H1 (cell line): ENCODE results near the gene RBM17. TPM values are rescaled to one million over a fixed set of nuclear protein-coding genes. Genes with fewer than 3 reads are reported as not detected.

Experiments
- CTCF ChIA-PET: fragments of 300-600 bp; sonication (Branson Sonifier 250); formaldehyde crosslinking; loops from one replicate; lab custom pipeline; 2021; ENCODE audit not compliant: partially characterized antibody; lab: Charles Lee
- POLR2A ChIA-PET: fragments of 300-600 bp; sonication (Branson Sonifier 250); formaldehyde crosslinking; loops from one replicate; lab custom pipeline; 2021; ENCODE audit warnings: inconsistent platforms; ENCODE audit not compliant: partially characterized antibody; lab: Charles Lee
- DNase-seq, 2 experiments: peaks; one replicate each; pipeline versions ENCODE4 v3.0.0 to v3.0.0-alpha.2; 2010 to 2022; ENCODE audit warnings: low spot score in 2 of 2, low read depth in 1 of 2, mixed read lengths in 1 of 2
- FAIRE-seq: peaks from 2 replicates; lab custom pipeline; 2011; peaks lifted over from hg19 to GRCh38; lab: Jason Lieb, UNC
- H2AFZ ChIP-seq: 2 replicates; pipeline ENCODE4 v1.8.1; 2012; ENCODE audit warnings: low read length, inconsistent platforms
- H2AK5ac ChIP-seq: 2 replicates; pipeline ENCODE4 v1.6.1; 2013; ENCODE audit warnings: low read depth, low read length
- H2BK120ac ChIP-seq: replicated peaks from 2 replicates; pipeline ENCODE3; 2013; ENCODE audit warnings: low read depth, low read length, inconsistent platforms
- H2BK12ac ChIP-seq: 2 replicates; pipeline ENCODE4 v1.6.1; 2013; ENCODE audit warnings: low read depth, low read length
- H2BK15ac ChIP-seq: 2 replicates; pipeline ENCODE4 v1.6.1; 2013; ENCODE audit warnings: low read length
- H2BK20ac ChIP-seq: 2 replicates; pipeline ENCODE4 v1.6.1; 2013; ENCODE audit warnings: low read length
- H2BK5ac ChIP-seq: 2 replicates; pipeline ENCODE4 v1.6.1; 2013; ENCODE audit warnings: low read depth, low read length
- H3K14ac ChIP-seq: 2 replicates; pipeline ENCODE4 v1.6.1; 2013; ENCODE audit warnings: inconsistent platforms; ENCODE audit not compliant: insufficient read length
- H3K18ac ChIP-seq: 2 replicates; pipeline ENCODE4 v1.6.1; 2013; ENCODE audit warnings: low read length; ENCODE audit errors: extremely low read depth
- H3K23ac ChIP-seq: 2 replicates; pipeline ENCODE4 v1.6.1; 2013; ENCODE audit warnings: inconsistent platforms; ENCODE audit not compliant: insufficient read length
- H3K23me2 ChIP-seq: 2 replicates; pipeline ENCODE4 v1.6.1; 2013; ENCODE audit warnings: low read depth, low read length
- H3K27ac ChIP-seq: 2 replicates; pipeline ENCODE4 v1.6.1; 2011; ENCODE audit warnings: low read depth, low read length, inconsistent platforms
- H3K27me3 ChIP-seq, 4 experiments: replicated peaks in 1 of 4; 1 replicate in 1 of 4; 2 replicates in 3 of 4; pipeline versions ENCODE4 v1.6.1 to v1.8.1; 2011 to 2013; ENCODE audit warnings: low read length in 3 of 4, mild to moderate bottlenecking in 3 of 4, inconsistent platforms in 2 of 4, mixed read lengths in 2 of 4, moderate library complexity in 1 of 4; ENCODE audit not compliant: control insufficient read depth in 3 of 4, insufficient read depth in 3 of 4; ENCODE audit errors: extremely low read depth in 1 of 4
- H3K36me3 ChIP-seq, 4 experiments: 2 replicates each; pipeline versions ENCODE4 v1.6.1 to v1.8.1; 2011 to 2013; ENCODE audit warnings: mild to moderate bottlenecking in 4 of 4, low read length in 3 of 4, moderate library complexity in 2 of 4, control low read depth in 1 of 4, inconsistent platforms in 1 of 4; ENCODE audit not compliant: insufficient read depth in 4 of 4, control insufficient read depth in 2 of 4
- H3K4ac ChIP-seq: replicated peaks from 2 replicates; pipeline ENCODE3; 2013; ENCODE audit warnings: low read length, low read depth, mixed read lengths, inconsistent platforms; ENCODE audit not compliant: insufficient read length
- H3K4me1 ChIP-seq, 4 experiments: replicated peaks in 1 of 4; 1 replicate in 1 of 4; 2 replicates in 3 of 4; pipeline versions ENCODE4 v1.6.1 to v1.8.1; 2011 to 2013; ENCODE audit warnings: low read length in 3 of 4, inconsistent platforms in 2 of 4, mixed read lengths in 1 of 4; ENCODE audit not compliant: insufficient read depth in 4 of 4, control insufficient read depth in 3 of 4
- H3K4me2 ChIP-seq, 2 experiments: 2 replicates each; pipeline versions ENCODE4 v1.6.1 to v1.8.1; 2011 to 2013; ENCODE audit warnings: low read depth in 2 of 2, low read length in 2 of 2, control low read depth in 1 of 2, inconsistent platforms in 1 of 2, mild to moderate bottlenecking in 1 of 2; ENCODE audit not compliant: insufficient read depth in 1 of 2
- H3K4me3 ChIP-seq, 4 experiments: fragments of 200-600, 300-600 bp in 1 of 4; sonication (generic), shearing (Covaris generic), sonication (Bioruptor Twin) in 1 of 4; 2 replicates each; pipeline versions ENCODE4 v1.5.1 to v1.8.1; 2011 to 2016; ENCODE audit warnings: low read length in 4 of 4, low read depth in 3 of 4, control low read depth in 2 of 4, inconsistent platforms in 2 of 4, mild to moderate bottlenecking in 2 of 4, mixed read lengths in 1 of 4, moderate library complexity in 1 of 4; ENCODE audit not compliant: insufficient read depth in 2 of 4; ENCODE audit errors: extremely low read depth in 1 of 4
- H3K56ac ChIP-seq: replicated peaks from 2 replicates; pipeline ENCODE3; 2013; ENCODE audit warnings: low read depth, mild to moderate bottlenecking, mixed read lengths, low read length, inconsistent platforms; ENCODE audit not compliant: insufficient read length
- H3K79me1 ChIP-seq: 2 replicates; pipeline ENCODE4 v1.6.1; 2013; ENCODE audit warnings: low read depth, low read length, control low read depth
- H3K79me2 ChIP-seq, 2 experiments: 2 replicates each; pipeline versions ENCODE4 v1.6.1 to v1.8.1; 2012 to 2013; ENCODE audit warnings: low read length in 2 of 2, mild to moderate bottlenecking in 2 of 2, inconsistent platforms in 1 of 2; ENCODE audit not compliant: insufficient read depth in 2 of 2, control insufficient read depth in 1 of 2
- H3K9ac ChIP-seq, 4 experiments: replicated peaks in 1 of 4; 1 replicate in 1 of 4; 2 replicates in 3 of 4; pipeline versions ENCODE4 v1.6.1 to v1.8.1; 2011 to 2013; ENCODE audit warnings: low read depth in 3 of 4, low read length in 3 of 4, control low read depth in 2 of 4, mild to moderate bottlenecking in 2 of 4, moderate library complexity in 2 of 4, inconsistent platforms in 1 of 4; ENCODE audit errors: extremely low read depth in 1 of 4
- H3K9me3 ChIP-seq, 2 experiments: 2 replicates each; pipeline versions ENCODE4 v1.6.1 to v1.8.1; 2012 to 2013; ENCODE audit warnings: mild to moderate bottlenecking in 2 of 2, moderate library complexity in 2 of 2, control low read depth in 1 of 2, inconsistent platforms in 1 of 2, low read depth in 1 of 2, low read length in 1 of 2, mixed read lengths in 1 of 2; ENCODE audit not compliant: insufficient read depth in 2 of 2
- H4K20me1 ChIP-seq, 2 experiments: replicated peaks in 1 of 2; 2 replicates each; pipeline versions ENCODE3 to v1.8.1; 2011 to 2013; ENCODE audit warnings: inconsistent platforms in 2 of 2, low read length in 2 of 2, mild to moderate bottlenecking in 1 of 2; ENCODE audit not compliant: insufficient read depth in 2 of 2, control insufficient read depth in 1 of 2
- H4K5ac ChIP-seq: 2 replicates; pipeline ENCODE4 v1.6.1; 2013; ENCODE audit warnings: low read length, low read depth, mixed read lengths, inconsistent platforms; ENCODE audit not compliant: insufficient read length
- H4K8ac ChIP-seq: 2 replicates; pipeline ENCODE4 v1.8.0; 2013; ENCODE audit warnings: mild to moderate bottlenecking, moderate library complexity, low read length, inconsistent platforms; ENCODE audit not compliant: insufficient read depth; ENCODE audit errors: extremely low read depth
- H4K91ac ChIP-seq: replicated peaks from 2 replicates; pipeline ENCODE3; 2013; ENCODE audit warnings: low read length, mixed read lengths, inconsistent platforms; ENCODE audit not compliant: insufficient read length
- CEBPB ChIP-seq: IDR thresholded peaks from 2 replicates; pipeline ENCODE4 v1.6.1; 2012; ENCODE audit warnings: low read depth, low read length
- TBP ChIP-seq: IDR thresholded peaks from 2 replicates; pipeline ENCODE4 v1.6.1; 2011; ENCODE audit warnings: low read depth, low read length, improper control_type of control experiment
- TCF12 ChIP-seq: IDR thresholded peaks from 2 replicates; pipeline ENCODE4 v1.6.1; 2011; ENCODE audit warnings: low read depth, mild to moderate bottlenecking, low read length
- WGBS, 2 experiments: shearing (Covaris generic) in 1 of 2; methylation state at CpG; one replicate each; pipeline versions ENCODE4 v1.1.6 to v1.1.7; 2013 to 2015; ENCODE audit warnings: low lambda C conversion rate in 2 of 2, mixed read lengths in 2 of 2, inconsistent platforms in 1 of 2, low coverage in 1 of 2, missing lambda C conversion rate in 1 of 2; ENCODE audit not compliant: insufficient replicate concordance in 2 of 2, insufficient coverage in 1 of 2, insufficient read length in 1 of 2; ENCODE audit errors: extremely low coverage in 1 of 2, missing lambda C conversion rate in 1 of 2; 5-methylcytosine and 5-hydroxymethylcytosine counted together
- polyA plus RNA-seq, 7 experiments: library from polyadenylated mRNA; depleted of rRNA in 3 of 7; stranded (reverse) in 5 of 7; unstranded in 2 of 7; fragments of >200 nt in 5 of 7; fragments of 200-250 nt in 2 of 7; gene quantifications; 1 replicate in 5 of 7; 2 replicates in 1 of 7; 4 replicates in 1 of 7; pipeline versions ENCODE4 v1.2.1 to v1.2.3, GENCODE V29; 2011 to 2013; ENCODE audit warnings: missing spikeins in 2 of 7, mixed read lengths in 2 of 7
- total RNA-seq: library from RNA; stranded (reverse); fragmentation: NEBNext Ultra II Directional; extraction: Animal tissue kit (Norgen Biotek cat#: 25700); gene quantifications from 2 replicates; pipeline ENCODE4 v1.2.1, GENCODE V29; 2021

Gene RBM17
- total and polyA plus RNA-seq, 2 of the 8 experiments (the other 6 are each of a cell fraction or from before 2014, with no cell fraction given), result 15.7 to 128 TPM

DNA sequence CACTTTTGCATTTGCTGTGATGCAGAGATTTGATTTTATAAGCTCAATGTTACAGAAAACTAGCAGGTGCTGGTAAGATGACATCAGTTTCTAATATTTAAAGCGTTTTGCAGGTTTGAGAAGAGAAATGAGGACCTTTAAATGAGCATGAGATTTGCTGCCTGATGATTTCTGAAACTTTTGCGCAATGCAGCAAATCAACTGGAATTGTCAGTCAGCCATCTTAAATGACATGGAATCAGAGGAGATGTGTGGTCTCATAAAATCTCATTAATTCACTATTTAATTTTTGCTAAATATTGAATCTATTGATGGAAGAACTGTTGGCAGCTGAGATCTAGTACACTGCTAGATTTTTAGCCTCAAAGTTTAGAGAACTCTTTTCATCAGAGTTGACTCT, 3.9 kb downstream of the RBM17 start:
- Histone ChIP-seq H3K27ac (no peak overlapping the region), H3K4ac (no peak overlapping the region), H3K4me1 (peaks cover 6 to 28% (median 17%) of the 10 kb centered on the region in 4 experiments), H2BK15ac (no peak overlapping the region), H3K18ac (no peak overlapping the region), H2BK5ac (no peak overlapping the region), H2BK120ac (no peak overlapping the region), H3K9ac (no peak overlapping the region), H3K27me3 (no peaks in the 10 kb centered on the region), H3K14ac (no peak overlapping the region), H2BK12ac (no peak overlapping the region), H3K4me2 (no peak overlapping the region), H3K23me2 (peaks cover 6% of the 10 kb centered on the region; the same call in 1 of the 2 replicates), H2BK20ac (no peak overlapping the region), H4K20me1 (peaks cover 17 to 22% of the 10 kb centered on the region in 2 experiments), H2AK5ac (no peak overlapping the region), H3K9me3 (no peaks in the 10 kb centered on the region), H3K4me3 (no peak overlapping the region), H4K8ac (no peak overlapping the region), H4K5ac (no peak overlapping the region), H3K36me3 (peaks cover 0 to 4% (median 0%) of the 10 kb centered on the region in 4 experiments; a peak in 2 of 8 replicates), H3K79me2 (peaks cover 40 to 82% of the 10 kb centered on the region in 2 experiments), H4K91ac (no peak overlapping the region), H3K23ac (no peak overlapping the region), H3K56ac (no peak overlapping the region), H2AFZ (no peak overlapping the region), H3K79me1 (peaks cover 5% of the 10 kb centered on the region)
- POLR2A ChIA-PET, result interaction anchor here (0.6 to 1.7 kb wide), 3 partner anchors 8 to 262 kb away, joined by 3 to 4 read pairs (median 3); no protein-coding TSS in a partner anchor
- WGBS, 2 experiments, result 78% methylated on average over 2 of the region's 2 CpGs; no CpG with 5 or more reads in 1 of the 2 experiments
- DNase-seq (no peak), FAIRE-seq (no peak)
- TF ChIP-seq CEBPB (0 out of 2 replicates have a peak, but pooled peaks have one; percentile 2), TCF12 (no peak), TBP (no peak)
- CTCF ChIA-PET, result interaction anchor here (1.1 to 1.4 kb wide), 2 partner anchors 75 to 116 kb away, joined by 3 to 4 read pairs; no protein-coding TSS in a partner anchor
